Kidney epithelial cell (primary cell): ENCODE measurements around the gene DLGAP1. TPM values are rescaled to one million over a fixed set of nuclear protein-coding genes. Genes with fewer than 3 reads are reported as not detected.
A peak's percentile ranks its signal among the peaks of the same experiment; 100 is the strongest.

Experiments
- DNase-seq: peaks from one replicate; pipeline ENCODE4 v3.0.0-alpha.2; 2010; ENCODE audit warnings: low read depth
- H3K27me3 ChIP-seq: 2 replicates; pipeline ENCODE4 v1.6.0; 2011; ENCODE audit warnings: low read length; ENCODE audit not compliant: control insufficient read depth, insufficient read depth
- H3K36me3 ChIP-seq: 2 replicates; pipeline ENCODE4 v1.5.1; 2011; ENCODE audit warnings: low read length; ENCODE audit not compliant: control insufficient read depth, insufficient read depth
- H3K4me3 ChIP-seq: 2 replicates; pipeline ENCODE4 v1.5.1; 2011; ENCODE audit warnings: low read depth, mild to moderate bottlenecking, control low read depth, low read length
- CTCF ChIP-seq: IDR thresholded peaks from 2 replicates; pipeline ENCODE4 v1.5.1; 2011; ENCODE audit warnings: mild to moderate bottlenecking, moderate library complexity, low read length, control low read depth, inconsistent platforms; ENCODE audit not compliant: insufficient read depth, poor library complexity, severe bottlenecking
- total RNA-seq: library from RNA; depleted of rRNA; stranded (reverse); fragments of >200 nt; gene quantifications from 2 replicates; pipeline ENCODE4 v1.2.3, GENCODE V29; 2015

The DLGAP1 gene
- total RNA-seq, 1 donor from 2014 or later = 2.6 TPM

- no peaks in the 10 kb centered on the region for H3K36me3 ChIP-seq
- no peak for DNase-seq
- H3K4me3 ChIP-seq = no peak overlapping the region
- H3K27me3 ChIP-seq = no peaks in the 10 kb centered on the region
- TF ChIP-seq CTCF = no peak
Observed at GRCh38 chr18:3861495-3861894, 593.6 kb downstream of the DLGAP1 start.

- H3K36me3 ChIP-seq = no peaks in the 10 kb centered on the region
- no peaks in the 10 kb centered on the region for H3K27me3 ChIP-seq
- DNase-seq = no peak
- TF ChIP-seq CTCF = no peak
- H3K4me3 ChIP-seq = no peak overlapping the region
Observed at GRCh38 chr18:3857544-3857943, 597.6 kb downstream of the DLGAP1 start.

GRCh38 chr18:3855966-3856365, 599.1 kb downstream of the DLGAP1 start:
- DNase-seq = no peak
- H3K27me3 ChIP-seq = no peaks in the 10 kb centered on the region
- no peaks in the 10 kb centered on the region for H3K36me3 ChIP-seq

GRCh38 chr18:3852321-3852720, 602.8 kb downstream of the DLGAP1 start:
- no peak for TF ChIP-seq CTCF
- Histone ChIP-seq H3K4me3 (no peak overlapping the region), H3K27me3 (no peaks in the 10 kb centered on the region), H3K36me3 (no peaks in the 10 kb centered on the region)
- DNase-seq = no peak

More at GRCh38 chr18:3855966-3856365, 599.1 kb downstream of the DLGAP1 start:
- TF ChIP-seq CTCF = no peak
- H3K4me3 ChIP-seq = no peak overlapping the region

GRCh38 chr18:3851159-3851558, 603.9 kb downstream of the DLGAP1 start:
- no peaks in the 10 kb centered on the region for H3K27me3 ChIP-seq
- peak; percentile 56 for DNase-seq
- H3K4me3 ChIP-seq = no peak overlapping the region
- TF ChIP-seq CTCF = no peak
- H3K36me3 ChIP-seq = no peaks in the 10 kb centered on the region

- H3K27me3 ChIP-seq = no peaks in the 10 kb centered on the region
- H3K4me3 ChIP-seq = no peak overlapping the region
- no peaks in the 10 kb centered on the region for H3K36me3 ChIP-seq
- no peak for DNase-seq
- no peak for TF ChIP-seq CTCF
Observed at GRCh38 chr18:3848316-3848715, 606.8 kb downstream of the DLGAP1 start.
